ENCODE results near the gene PITHD1. TPM values are rescaled to one million over a fixed set of nuclear protein-coding genes. Genes with fewer than 3 reads are reported as not detected.

The PITHD1 gene
- total and polyA plus RNA-seq, 2 of the 8 experiments (the other 6 are each of a cell fraction or from before 2014, with no cell fraction given) = 67.4 to 68.8 TPM

GRCh38 chr1:23777979-23778814, at the start of gene PITHD1 (continued):
- TF ChIP-seq HDAC2 (IDR thresholded peaks at IDR 0.05; ENCODE audit: borderline replicate concordance in 1 of 2, low read depth in 2 of 2, low read length in 2 of 2) (no peak), KDM4A (IDR thresholded peaks at IDR 0.05; ENCODE audit: low read depth, low read length, severe bottlenecking) (peak; percentile 57), SP2 (IDR thresholded peaks at IDR 0.05; ENCODE audit: low read length) (no peak), TAF1 (IDR thresholded peaks at IDR 0.05; ENCODE audit: low read depth, low read length) (peak; percentile 86), BCL11A (IDR thresholded peaks at IDR 0.05; ENCODE audit: low read depth in 2 of 2, low read length in 2 of 2) (no peak), ASH2L (IDR thresholded peaks at IDR 0.05; ENCODE audit: low read length) (peak; percentile 85), POLR2AphosphoS5 (IDR thresholded peaks at IDR 0.05; ENCODE audit: low read depth, low read length) (peak; percentile 91), TCF12 (IDR thresholded peaks at IDR 0.05; ENCODE audit: low read depth, low read length) (no peak), YY1 (IDR thresholded peaks at IDR 0.05; ENCODE audit: low read depth, low read length) (no peak), TBP (IDR thresholded peaks at IDR 0.05; ENCODE audit: low read depth, low read length) (peak; percentile 78; the same call in 1 of the 2 replicates), KDM5A (IDR thresholded peaks at IDR 0.05; ENCODE audit: low read length) (peak; percentile 61; the same call in 1 of the 2 replicates), TAF7 (optimal IDR thresholded peaks at IDR 0.05; ENCODE audit: borderline replicate concordance, low read depth, low read length) (peak; percentile 68), KDM1A (IDR thresholded peaks at IDR 0.05; ENCODE audit: borderline replicate concordance, low read length) (no peak), POLR2A (IDR thresholded peaks at IDR 0.05; ENCODE audit: control extremely low read depth in 1 of 2, low read depth in 2 of 2, low read length in 2 of 2) (peak in 1 of 2 experiments; percentile 79; a peak in 2 of 3 replicates), RBBP5 (IDR thresholded peaks at IDR 0.05; ENCODE audit: borderline replicate concordance, low read depth, low read length) (peak; percentile 92; the same call in 1 of the 2 replicates), JUND (IDR thresholded peaks at IDR 0.05; ENCODE audit: low read length) (no peak), NRF1 (IDR thresholded peaks at IDR 0.05; ENCODE audit: low read depth, low read length) (peak; percentile 64), ATF3 (IDR thresholded peaks at IDR 0.05; ENCODE audit: insufficient read depth, low read depth, low read length) (peak; percentile 66; the same call in 1 of the 2 replicates), GTF2F1 (IDR thresholded peaks at IDR 0.05; ENCODE audit: borderline replicate concordance, low read depth, low read length) (no peak), MAX (IDR thresholded peaks at IDR 0.05) (no peak; the same call in none of the 2 replicates), HDAC6 (IDR thresholded peaks at IDR 0.05; ENCODE audit: low read depth, low read length) (no peak), CREB1 (IDR thresholded peaks at IDR 0.05) (peak; percentile 95), PHF8 (conservative IDR thresholded peaks at IDR 0.05; ENCODE audit: low read depth, low read length) (peak; percentile 98), RAD21 (IDR thresholded peaks at IDR 0.05 in 1 of 2, conservative IDR thresholded peaks at IDR 0.05 in 1 of 2; ENCODE audit: low read depth in 2 of 2, low read length in 2 of 2) (no peak)
